Measurements from ENCODE around the gene LRRC4C. TPM values are rescaled to one million over a fixed set of nuclear protein-coding genes. Genes with fewer than 3 reads are reported as not detected.
A peak's percentile ranks its signal among the peaks of the same experiment; 100 is the strongest.

LRRC4C gene
- polyA plus RNA-seq, 4 donors, result 1.4 to 1.6 TPM; not detected in 2

DNA sequence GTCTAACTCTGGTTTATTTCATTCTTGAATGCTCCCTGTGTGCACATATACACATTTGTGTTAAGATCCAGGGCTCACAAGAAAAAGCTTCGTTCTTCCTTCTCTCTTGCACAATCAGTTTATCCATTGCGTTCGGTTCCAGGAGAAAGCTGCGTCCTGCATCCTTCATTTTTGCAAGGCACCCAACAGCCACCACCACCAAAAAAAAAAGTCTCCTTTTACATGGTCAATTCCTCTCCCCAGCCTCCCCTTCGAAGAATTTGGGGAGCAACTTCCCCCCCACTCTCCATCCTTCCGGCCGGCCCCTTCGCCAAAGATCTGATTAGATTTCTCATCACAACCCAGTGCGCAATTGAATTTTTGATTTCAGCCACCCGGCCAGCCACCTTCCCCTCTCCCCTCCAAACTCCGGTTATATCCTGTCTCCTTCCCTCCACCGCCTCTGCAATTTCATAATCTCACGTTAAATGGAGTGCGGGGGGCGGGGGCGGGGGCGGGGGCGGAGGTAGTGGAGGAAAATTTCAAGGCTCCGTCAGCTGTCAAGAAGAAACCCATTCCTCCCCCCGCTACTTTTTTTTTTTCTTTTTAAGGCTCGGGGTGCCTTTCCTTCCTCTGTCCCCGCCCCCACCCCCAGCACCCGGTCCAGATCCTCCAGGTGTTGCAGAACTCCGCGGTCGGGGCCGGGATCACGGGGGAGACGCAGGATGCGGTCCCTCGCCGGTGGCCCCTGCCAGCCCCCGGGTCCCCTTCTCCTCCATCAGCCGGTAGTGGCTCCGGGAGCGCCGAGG, 1166.5 kb downstream of the LRRC4C start:
- Histone ChIP-seq H3K4me3 (ENCODE audit: low read depth in 1 of 3, low read length in 3 of 3) (peak overlapping the region in 1 of 3 donors; percentile 60), H3K4me1 (ENCODE audit: control insufficient read depth in 3 of 3, insufficient read depth in 2 of 3, low read depth in 1 of 3, low read length in 2 of 3) (peaks cover 0 to 6% (median 3%) of the 10 kb centered on the region in 3 donors), H3K9me3 (ENCODE audit: control insufficient read depth in 2 of 2, insufficient read depth in 1 of 2, low read depth in 1 of 2, low read length in 1 of 2) (no peaks in the 10 kb centered on the region), H3K36me3 (ENCODE audit: control insufficient read depth in 3 of 3, insufficient read depth in 2 of 3, low read depth in 1 of 3, low read length in 3 of 3) (no peaks in the 10 kb centered on the region), H3K27ac (ENCODE audit: low read depth in 1 of 3, low read length in 2 of 3) (peak overlapping the region in 1 of 3 donors; percentile 74), H3K27me3 (ENCODE audit: control insufficient read depth in 3 of 3, insufficient read depth in 3 of 3, low read length in 3 of 3) (peaks cover 0 to 24% (median 0%) of the 10 kb centered on the region in 3 donors)
- FAIRE-seq (no peak), DNase-seq (no peak)
- 2 to 10% (median 8%) methylated on average over 37 of the region's 37 CpGs for WGBS, 3 donors

DNA sequence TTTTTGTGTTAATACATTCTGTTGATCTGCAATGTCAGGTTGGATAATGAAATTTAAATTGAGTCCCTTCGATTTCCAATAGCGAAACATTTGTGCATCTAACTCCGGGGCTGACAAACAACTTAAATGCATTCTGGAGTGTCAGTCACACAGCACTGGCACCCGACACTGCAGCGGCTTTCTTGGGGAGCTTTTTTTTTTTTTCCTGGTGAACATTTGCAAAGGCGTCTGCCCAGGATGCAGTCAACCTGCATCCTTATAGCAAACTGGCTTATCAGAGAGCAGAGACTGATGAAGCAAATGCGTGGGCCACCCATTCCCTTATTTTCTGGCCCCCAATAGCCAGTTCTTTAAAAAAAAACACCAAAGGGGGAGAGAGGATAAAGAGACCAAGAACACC, 1167.7 kb downstream of the LRRC4C start:
- DNase-seq, result no peak
- no peak for FAIRE-seq

GRCh38 chr11:40291329-40291728, 1168.1 kb downstream of the LRRC4C start:
- H3K27ac ChIP-seq (ENCODE audit: low read depth in 1 of 3, low read length in 2 of 3), result no peak overlapping the region
- DNase-seq, result no peak
- H3K4me1 ChIP-seq (ENCODE audit: control insufficient read depth in 3 of 3, insufficient read depth in 2 of 3, low read depth in 1 of 3, low read length in 2 of 3), result peaks cover 0 to 6% (median 3%) of the 10 kb centered on the region in 3 donors
- peak overlapping the region in 1 of 3 donors; percentile 60 for H3K4me3 ChIP-seq (ENCODE audit: low read depth in 1 of 3, low read length in 3 of 3)
- H3K36me3 ChIP-seq (ENCODE audit: control insufficient read depth in 3 of 3, insufficient read depth in 2 of 3, low read depth in 1 of 3, low read length in 3 of 3), result no peaks in the 10 kb centered on the region
- no peaks in the 10 kb centered on the region for H3K9me3 ChIP-seq (ENCODE audit: control insufficient read depth in 2 of 2, insufficient read depth in 1 of 2, low read depth in 1 of 2, low read length in 1 of 2)
- 43 to 60% (median 45%) methylated on average over 3 of the region's 3 CpGs for WGBS, 3 donors
- peaks cover 0 to 24% (median 0%) of the 10 kb centered on the region in 3 donors for H3K27me3 ChIP-seq (ENCODE audit: control insufficient read depth in 3 of 3, insufficient read depth in 3 of 3, low read length in 3 of 3)
- FAIRE-seq, result no peak

More for the DNA sequence above, 1167.7 kb downstream of the LRRC4C start:
- Histone ChIP-seq H3K36me3 (ENCODE audit: control insufficient read depth in 3 of 3, insufficient read depth in 2 of 3, low read depth in 1 of 3, low read length in 3 of 3) (no peaks in the 10 kb centered on the region), H3K4me1 (ENCODE audit: control insufficient read depth in 3 of 3, insufficient read depth in 2 of 3, low read depth in 1 of 3, low read length in 2 of 3) (peaks cover 0 to 6% (median 3%) of the 10 kb centered on the region in 3 donors), H3K27me3 (ENCODE audit: control insufficient read depth in 3 of 3, insufficient read depth in 3 of 3, low read length in 3 of 3) (peaks cover 0 to 24% (median 0%) of the 10 kb centered on the region in 3 donors), H3K4me3 (ENCODE audit: low read depth in 1 of 3, low read length in 3 of 3) (peak overlapping the region in 1 of 3 donors; percentile 60), H3K9me3 (ENCODE audit: control insufficient read depth in 2 of 2, insufficient read depth in 1 of 2, low read depth in 1 of 2, low read length in 1 of 2) (no peaks in the 10 kb centered on the region), H3K27ac (ENCODE audit: low read depth in 1 of 3, low read length in 2 of 3) (no peak overlapping the region)
- WGBS, 3 donors, result 52 to 63% (median 55%) methylated on average over 7 of the region's 7 CpGs

DNA sequence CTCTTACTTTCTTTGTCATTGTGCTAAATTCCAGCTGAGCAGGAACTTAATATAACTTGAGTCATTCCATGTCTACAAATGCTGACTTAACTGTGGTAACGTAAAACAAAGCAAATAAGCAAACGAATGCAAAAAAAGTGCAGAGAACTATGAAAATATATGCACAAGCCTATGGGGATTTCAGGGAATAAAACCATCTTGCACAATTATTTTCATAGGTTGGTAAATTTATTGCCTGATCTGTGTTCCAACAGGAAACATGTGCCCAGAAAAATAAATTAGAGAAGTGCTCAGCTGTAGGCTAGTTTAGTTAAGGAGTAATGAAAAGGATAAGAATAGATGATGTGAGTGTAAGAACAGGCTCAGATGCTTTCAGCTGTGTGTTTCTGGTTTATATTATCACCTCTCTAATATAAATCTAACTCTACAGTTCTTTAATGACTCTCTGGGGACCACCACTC, 1169.3 kb downstream of the LRRC4C start:
- no peaks in the 10 kb centered on the region for H3K36me3 ChIP-seq (ENCODE audit: control insufficient read depth in 3 of 3, insufficient read depth in 2 of 3, low read depth in 1 of 3, low read length in 3 of 3)
- peaks cover 0 to 24% (median 0%) of the 10 kb centered on the region in 3 donors for H3K27me3 ChIP-seq (ENCODE audit: control insufficient read depth in 3 of 3, insufficient read depth in 3 of 3, low read length in 3 of 3)
- H3K9me3 ChIP-seq (ENCODE audit: control insufficient read depth in 2 of 2, insufficient read depth in 1 of 2, low read depth in 1 of 2, low read length in 1 of 2), result no peaks in the 10 kb centered on the region
- no peak overlapping the region for H3K27ac ChIP-seq (ENCODE audit: low read depth in 1 of 3, low read length in 2 of 3)
- DNase-seq (no peak), FAIRE-seq (no peak)
- 52 to 64% (median 56%) methylated on average over 2 of the region's 2 CpGs for WGBS, 3 donors
- H3K4me3 ChIP-seq (ENCODE audit: low read depth in 1 of 3, low read length in 3 of 3), result peak overlapping the region in 1 of 3 donors; percentile 6
- peaks cover 0 to 6% (median 3%) of the 10 kb centered on the region in 3 donors for H3K4me1 ChIP-seq (ENCODE audit: control insufficient read depth in 3 of 3, insufficient read depth in 2 of 3, low read depth in 1 of 3, low read length in 2 of 3)

GRCh38 chr11:40289370-40289769, 1170.1 kb downstream of the LRRC4C start:
- no peaks in the 10 kb centered on the region for H3K36me3 ChIP-seq (ENCODE audit: control insufficient read depth in 3 of 3, insufficient read depth in 2 of 3, low read depth in 1 of 3, low read length in 3 of 3)
- peaks cover 0 to 6% (median 3%) of the 10 kb centered on the region in 3 donors for H3K4me1 ChIP-seq (ENCODE audit: control insufficient read depth in 3 of 3, insufficient read depth in 2 of 3, low read depth in 1 of 3, low read length in 2 of 3)
- FAIRE-seq (no peak), DNase-seq (no peak)
- H3K9me3 ChIP-seq (ENCODE audit: control insufficient read depth in 2 of 2, insufficient read depth in 1 of 2, low read depth in 1 of 2, low read length in 1 of 2), result no peaks in the 10 kb centered on the region
- no peak overlapping the region for H3K27ac ChIP-seq (ENCODE audit: low read depth in 1 of 3, low read length in 2 of 3)
- H3K4me3 ChIP-seq (ENCODE audit: low read depth in 1 of 3, low read length in 3 of 3), result no peak overlapping the region
- peaks cover 0 to 24% (median 0%) of the 10 kb centered on the region in 3 donors for H3K27me3 ChIP-seq (ENCODE audit: control insufficient read depth in 3 of 3, insufficient read depth in 3 of 3, low read length in 3 of 3)
- WGBS, 3 donors, result 69 to 74% (median 73%) methylated on average over 2 of the region's 2 CpGs

- Histone ChIP-seq H3K27ac (ENCODE audit: low read depth in 1 of 3, low read length in 2 of 3) (no peak overlapping the region), H3K36me3 (ENCODE audit: control insufficient read depth in 3 of 3, insufficient read depth in 2 of 3, low read depth in 1 of 3, low read length in 3 of 3) (no peaks in the 10 kb centered on the region), H3K4me1 (ENCODE audit: control insufficient read depth in 3 of 3, insufficient read depth in 2 of 3, low read depth in 1 of 3, low read length in 2 of 3) (peaks cover 0 to 2% (median under 1%) of the 10 kb centered on the region in 3 donors), H3K9me3 (ENCODE audit: control insufficient read depth in 2 of 2, insufficient read depth in 1 of 2, low read depth in 1 of 2, low read length in 1 of 2) (no peaks in the 10 kb centered on the region), H3K4me3 (ENCODE audit: low read depth in 1 of 3, low read length in 3 of 3) (no peak overlapping the region), H3K27me3 (ENCODE audit: control insufficient read depth in 3 of 3, insufficient read depth in 3 of 3, low read length in 3 of 3) (peaks cover 0 to 15% (median 0%) of the 10 kb centered on the region in 3 donors)
- no peak for FAIRE-seq
- DNase-seq, result no peak
- WGBS, 3 donors, result 52 to 64% (median 57%) methylated on average over 5 of the region's 5 CpGs
Observed at GRCh38 chr11:40287916-40288803, 1171.3 kb downstream of the LRRC4C start.

DNA sequence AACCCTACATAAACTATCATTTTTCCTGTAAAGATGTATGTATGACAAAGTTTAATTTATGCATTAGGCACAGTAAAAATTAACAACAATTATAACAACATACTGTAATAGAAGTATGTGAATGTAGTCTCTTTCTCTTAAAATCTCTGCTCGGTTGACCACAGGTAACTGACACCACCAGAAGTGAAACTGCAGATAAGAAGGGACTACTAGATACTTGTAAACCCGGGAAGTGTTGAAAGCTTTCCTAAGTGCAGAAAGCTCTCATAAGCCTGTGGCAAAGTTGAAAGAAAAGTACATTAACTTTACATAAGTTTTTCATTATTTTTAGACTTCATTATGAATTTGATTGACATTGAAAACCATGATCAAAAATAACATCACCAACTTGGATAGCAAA, 1173.3 kb downstream of the LRRC4C start:
- Histone ChIP-seq H3K27ac (ENCODE audit: low read depth in 1 of 3, low read length in 2 of 3) (no peak overlapping the region), H3K27me3 (ENCODE audit: control insufficient read depth in 3 of 3, insufficient read depth in 3 of 3, low read length in 3 of 3) (no peaks in the 10 kb centered on the region), H3K9me3 (ENCODE audit: control insufficient read depth in 2 of 2, insufficient read depth in 1 of 2, low read depth in 1 of 2, low read length in 1 of 2) (no peaks in the 10 kb centered on the region), H3K36me3 (ENCODE audit: control insufficient read depth in 3 of 3, insufficient read depth in 2 of 3, low read depth in 1 of 3, low read length in 3 of 3) (no peaks in the 10 kb centered on the region), H3K4me1 (ENCODE audit: control insufficient read depth in 3 of 3, insufficient read depth in 2 of 3, low read depth in 1 of 3, low read length in 2 of 3) (no peaks in the 10 kb centered on the region), H3K4me3 (ENCODE audit: low read depth in 1 of 3, low read length in 3 of 3) (no peak overlapping the region)
- FAIRE-seq, result no peak
- WGBS, 3 donors, result 39 to 58% (median 43%) methylated on average over 2 of the region's 2 CpGs
- DNase-seq, result no peak

- FAIRE-seq (no peak), DNase-seq (no peak)
- Histone ChIP-seq H3K36me3 (ENCODE audit: control insufficient read depth in 3 of 3, insufficient read depth in 2 of 3, low read depth in 1 of 3, low read length in 3 of 3) (no peaks in the 10 kb centered on the region), H3K27ac (ENCODE audit: low read depth in 1 of 3, low read length in 2 of 3) (no peak overlapping the region), H3K9me3 (ENCODE audit: control insufficient read depth in 2 of 2, insufficient read depth in 1 of 2, low read depth in 1 of 2, low read length in 1 of 2) (no peaks in the 10 kb centered on the region), H3K4me1 (ENCODE audit: control insufficient read depth in 3 of 3, insufficient read depth in 2 of 3, low read depth in 1 of 3, low read length in 2 of 3) (no peaks in the 10 kb centered on the region), H3K4me3 (ENCODE audit: low read depth in 1 of 3, low read length in 3 of 3) (no peak overlapping the region), H3K27me3 (ENCODE audit: control insufficient read depth in 3 of 3, insufficient read depth in 3 of 3, low read length in 3 of 3) (no peaks in the 10 kb centered on the region)
- 59 to 74% (median 69%) methylated on average over 2 of the region's 2 CpGs for WGBS, 3 donors
Observed at GRCh38 chr11:40285558-40285957, 1173.9 kb downstream of the LRRC4C start.

Data from small intestine (tissue), 7 donors.